ENCODE results near the gene COL15A1.
A peak's percentile ranks its signal among the peaks of the same experiment; 100 is the strongest.

COL15A1 gene

GRCh38 chr9:98916660-98917059, 27.0 kb upstream of the COL15A1 start:
- no peak for DNase-seq (ENCODE audit: low read depth in 3 of 3)

DNA sequence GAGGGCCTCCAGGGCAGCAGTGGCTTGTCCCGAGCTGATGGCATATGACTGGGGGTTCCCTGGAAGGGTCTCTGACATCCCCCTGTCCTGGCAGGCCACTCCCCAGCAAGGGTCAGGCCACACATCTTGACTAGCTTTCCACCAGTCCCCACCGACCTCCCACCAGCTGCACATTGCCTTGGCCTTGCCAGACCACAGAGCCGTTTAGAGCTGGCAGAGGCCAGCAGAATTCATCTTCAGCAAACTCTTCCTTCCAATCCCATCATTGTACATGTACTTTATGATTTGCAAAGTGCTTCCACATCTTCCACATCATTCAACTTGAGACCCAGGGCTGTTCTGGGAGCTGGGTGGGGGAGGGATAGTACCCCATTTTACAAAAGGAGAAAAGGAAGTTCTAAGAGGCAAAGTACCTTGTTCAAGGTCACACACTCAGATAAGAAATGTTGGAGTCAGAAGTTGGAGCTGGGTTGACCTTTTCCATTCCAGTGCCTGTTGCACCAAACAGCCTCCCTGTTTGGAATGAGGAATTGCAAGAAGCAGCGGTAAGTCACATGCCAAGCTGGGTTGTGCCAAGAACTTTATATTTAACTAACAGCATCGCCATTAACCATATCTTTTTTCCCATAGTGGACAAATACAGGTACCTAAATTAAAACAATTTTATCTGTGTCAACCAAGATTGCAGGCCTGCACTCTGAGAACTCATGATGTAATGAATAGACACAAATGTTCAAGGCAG, 25.8 kb upstream of the COL15A1 start:
- DNase-seq (ENCODE audit: low read depth in 3 of 3), result no peak

- no peak for DNase-seq (ENCODE audit: low read depth in 3 of 3)
Measured at GRCh38 chr9:98921732-98922131, 22.0 kb upstream of the COL15A1 start.

GRCh38 chr9:98922721-98923435, 20.8 kb upstream of the COL15A1 start:
- DNase-seq (ENCODE audit: low read depth in 3 of 3), result no peak

- DNase-seq (ENCODE audit: low read depth in 3 of 3), result no peak
Measured at GRCh38 chr9:98923451-98924123, 20.1 kb upstream of the COL15A1 start.

GRCh38 chr9:98924946-98925820, 18.5 kb upstream of the COL15A1 start:
- DNase-seq (ENCODE audit: low read depth in 3 of 3), result no peak

GRCh38 chr9:98925956-98926355, 17.8 kb upstream of the COL15A1 start:
- no peak for DNase-seq (ENCODE audit: low read depth in 3 of 3)

- DNase-seq (ENCODE audit: low read depth in 3 of 3), result no peak
Measured at GRCh38 chr9:98927724-98928123, 16.0 kb upstream of the COL15A1 start.

DNA sequence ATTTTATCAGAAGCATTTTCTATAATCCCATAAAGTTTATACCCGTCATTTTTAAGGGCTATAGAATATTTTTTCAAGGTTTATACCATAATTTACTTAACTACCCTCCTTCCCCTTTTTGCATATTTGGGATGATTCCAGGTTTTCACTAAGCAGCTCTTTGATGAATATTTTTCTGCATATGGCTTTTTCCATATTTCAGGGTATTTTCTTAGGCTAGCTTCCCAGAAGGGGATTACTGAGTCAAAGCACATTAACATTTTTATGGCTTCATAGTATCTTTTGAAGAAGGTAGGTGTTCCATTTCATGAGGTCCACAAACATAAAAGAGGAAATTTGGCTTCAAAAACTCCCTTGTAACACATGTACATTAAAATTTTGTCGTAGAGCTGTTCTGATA, 14.6 kb upstream of the COL15A1 start:
- no peak for DNase-seq (ENCODE audit: low read depth in 3 of 3)

GRCh38 chr9:98929895-98930341, 13.8 kb upstream of the COL15A1 start:
- DNase-seq (ENCODE audit: low read depth in 3 of 3), result no peak

GRCh38 chr9:98930792-98931191, 12.9 kb upstream of the COL15A1 start:
- no peak for DNase-seq (ENCODE audit: low read depth in 3 of 3)

DNA sequence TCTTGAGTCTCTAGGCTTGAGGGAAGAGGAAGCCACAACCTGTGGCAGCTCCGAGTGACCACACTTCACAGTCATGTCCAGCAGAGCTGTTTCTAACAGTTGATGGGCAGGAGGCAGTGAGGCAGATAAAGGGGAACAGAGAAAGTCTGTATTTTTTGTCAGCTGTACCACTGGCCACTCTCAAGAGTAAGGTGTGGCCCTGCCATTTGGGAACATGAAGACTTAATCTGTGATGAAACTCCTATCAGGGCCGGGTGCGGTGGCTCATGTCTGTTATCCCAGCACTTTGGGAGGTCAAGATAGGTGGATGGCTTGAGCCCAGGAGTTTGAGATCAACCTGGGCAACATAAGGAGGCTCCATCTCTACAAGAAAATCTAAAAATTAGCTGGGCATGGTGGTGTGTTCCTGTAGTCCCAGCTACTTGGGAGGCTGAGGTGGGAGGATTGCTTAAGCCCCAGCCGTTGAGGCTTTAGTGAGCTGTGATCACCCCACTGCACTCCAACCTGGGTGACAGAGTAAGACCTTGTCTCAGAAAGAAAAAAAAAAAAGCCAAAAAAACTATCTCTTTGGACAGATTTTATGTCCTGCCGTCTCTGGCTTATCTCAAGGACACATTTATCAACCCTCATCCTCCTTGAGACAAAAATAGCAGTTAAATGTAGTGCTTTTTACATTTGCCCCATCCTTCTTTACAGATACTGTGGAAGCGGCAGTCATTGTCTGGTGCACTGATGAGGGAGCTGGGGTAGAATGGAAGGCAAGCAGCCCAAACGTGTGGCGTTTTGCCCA, 11.9 kb upstream of the COL15A1 start:
- no peak for DNase-seq (ENCODE audit: low read depth in 3 of 3)

- no peak for DNase-seq (ENCODE audit: low read depth in 3 of 3)
Measured at GRCh38 chr9:98933185-98933584, 10.5 kb upstream of the COL15A1 start.

DNA sequence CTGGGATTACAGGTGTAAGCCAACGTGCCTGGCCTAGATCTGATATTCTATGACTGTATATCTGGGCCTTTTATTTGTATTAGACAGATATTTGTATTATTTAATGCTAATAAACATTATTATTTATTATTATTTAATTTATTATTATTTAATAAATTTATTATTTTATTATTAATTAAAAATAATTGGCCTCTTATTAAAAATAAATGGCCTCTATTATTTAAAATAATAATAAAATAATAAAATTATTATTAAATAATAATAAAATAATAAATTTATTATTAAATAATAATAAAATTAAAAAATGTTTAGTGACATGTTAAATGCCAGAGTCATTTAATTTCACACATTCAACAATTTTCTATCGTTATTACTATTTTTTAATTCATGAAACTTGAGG, 9.8 kb upstream of the COL15A1 start:
- DNase-seq (ENCODE audit: low read depth in 3 of 3), result no peak

DNA sequence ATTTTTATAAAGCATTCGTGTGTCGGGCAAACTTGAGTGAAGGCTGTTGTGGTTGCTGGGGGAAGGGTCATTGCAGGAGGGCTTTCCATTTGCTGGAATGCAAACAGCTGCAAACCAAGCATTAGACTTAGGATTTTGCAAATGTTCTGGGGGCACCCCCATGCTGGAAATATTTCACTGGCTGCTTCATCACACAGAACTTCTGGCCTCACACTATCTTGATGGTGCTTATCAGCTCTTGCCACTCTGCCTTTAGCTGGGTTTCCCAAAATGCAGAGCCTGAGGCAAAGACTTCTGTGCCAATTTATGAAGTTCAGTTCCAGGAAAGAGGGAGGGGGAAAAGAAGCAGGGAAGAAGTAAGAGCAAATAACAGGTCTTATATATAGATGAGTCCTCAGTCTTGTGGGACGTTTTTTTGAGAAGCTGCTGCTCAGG, 8.6 kb upstream of the COL15A1 start:
- DNase-seq (ENCODE audit: low read depth in 3 of 3), result no peak

DNA sequence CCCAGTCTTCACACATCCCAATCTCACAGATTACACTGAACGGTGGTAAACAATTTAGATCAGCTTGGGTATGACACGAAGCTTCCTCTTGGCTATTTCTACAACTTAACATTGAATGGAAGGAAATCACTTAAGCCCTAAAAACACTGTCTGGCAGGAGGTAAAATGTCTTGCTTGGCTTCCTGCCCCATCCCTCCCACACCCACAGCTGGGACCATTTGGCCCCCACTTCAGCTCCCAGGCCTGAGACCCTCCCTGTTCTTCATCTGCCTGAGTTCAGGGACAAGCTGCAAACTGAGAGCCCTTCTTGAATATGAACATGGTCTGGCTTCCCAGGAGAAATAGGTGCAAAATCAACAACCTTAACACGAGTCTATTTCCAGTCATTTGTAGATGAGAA, 3.4 kb upstream of the COL15A1 start:
- no peak for DNase-seq (ENCODE audit: low read depth in 3 of 3)

- no peak for DNase-seq (ENCODE audit: low read depth in 3 of 3)
Measured at GRCh38 chr9:98941946-98942523, 1.7 kb upstream of the COL15A1 start.

- no peak for DNase-seq (ENCODE audit: low read depth in 3 of 3)
Measured at GRCh38 chr9:98942906-98943681, 613 bp upstream of the COL15A1 start.

DNA sequence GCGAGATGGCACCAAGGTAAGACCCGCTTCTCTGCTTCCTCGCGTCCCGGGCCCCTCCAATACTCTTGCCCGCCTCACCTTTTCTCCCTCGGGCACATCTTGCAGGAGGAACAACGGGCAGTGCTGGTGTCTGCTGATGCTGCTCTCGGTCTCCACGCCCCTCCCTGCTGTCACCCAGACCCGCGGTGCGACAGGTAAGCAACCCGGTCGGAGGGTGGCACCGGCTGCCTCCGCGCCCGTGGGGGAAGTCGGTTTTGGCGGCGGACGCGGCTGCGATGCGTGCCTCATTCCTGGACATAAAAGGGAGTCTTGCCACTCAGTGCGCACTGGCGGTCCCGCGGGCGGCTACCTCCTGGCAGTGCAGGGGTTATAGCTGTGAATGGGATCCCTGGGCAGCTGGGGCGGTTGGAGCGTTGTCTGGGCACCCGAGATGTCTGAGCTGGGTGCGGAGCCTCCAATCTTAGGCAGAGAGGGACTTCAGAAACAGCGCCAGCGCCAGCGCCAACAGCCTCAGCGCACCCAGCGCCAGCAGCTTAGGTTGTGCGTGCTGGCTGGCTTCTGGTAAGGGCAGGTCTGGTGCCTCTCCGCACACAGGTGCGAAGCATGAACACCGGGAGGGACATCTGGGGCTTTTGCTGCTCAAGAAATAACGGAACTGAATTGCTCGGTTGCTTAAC, 488 bp downstream of the COL15A1 start:
- peak in 1 of 3 experiments; percentile 2 for DNase-seq (ENCODE audit: low read depth in 3 of 3)
